ENCODE measurements around the gene TCF7L2. TPM values are rescaled to one million over a fixed set of nuclear protein-coding genes. Genes with fewer than 3 reads are reported as not detected.

TCF7L2 gene
- polyA plus RNA-seq, 3 donors, result 5.4 to 21.3 (median 20.0) TPM

DNA sequence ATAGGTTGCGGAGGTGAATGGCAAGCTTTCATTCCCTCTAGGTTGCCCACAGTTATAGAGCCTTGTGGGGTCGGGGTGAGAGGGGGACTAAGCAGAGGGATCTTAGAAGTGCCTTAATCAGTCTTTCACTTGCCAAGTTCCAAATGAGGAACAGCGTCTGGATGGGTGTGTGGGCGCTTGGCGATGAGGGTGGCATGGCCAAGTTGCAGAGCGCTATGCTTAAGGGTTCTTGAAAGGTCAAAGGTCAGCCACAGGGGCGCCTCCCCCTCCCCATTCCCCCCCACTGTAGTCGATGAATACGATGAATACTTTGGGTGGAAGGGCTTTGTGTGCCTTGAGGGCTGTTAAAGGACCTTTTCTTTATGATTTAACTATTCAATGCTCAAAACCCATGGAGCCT is 185.0 kb downstream of the TCF7L2 start:
- 75 to 81% (median 81%) methylated on average over 9 of the region's 9 CpGs for WGBS, 3 donors

DNA sequence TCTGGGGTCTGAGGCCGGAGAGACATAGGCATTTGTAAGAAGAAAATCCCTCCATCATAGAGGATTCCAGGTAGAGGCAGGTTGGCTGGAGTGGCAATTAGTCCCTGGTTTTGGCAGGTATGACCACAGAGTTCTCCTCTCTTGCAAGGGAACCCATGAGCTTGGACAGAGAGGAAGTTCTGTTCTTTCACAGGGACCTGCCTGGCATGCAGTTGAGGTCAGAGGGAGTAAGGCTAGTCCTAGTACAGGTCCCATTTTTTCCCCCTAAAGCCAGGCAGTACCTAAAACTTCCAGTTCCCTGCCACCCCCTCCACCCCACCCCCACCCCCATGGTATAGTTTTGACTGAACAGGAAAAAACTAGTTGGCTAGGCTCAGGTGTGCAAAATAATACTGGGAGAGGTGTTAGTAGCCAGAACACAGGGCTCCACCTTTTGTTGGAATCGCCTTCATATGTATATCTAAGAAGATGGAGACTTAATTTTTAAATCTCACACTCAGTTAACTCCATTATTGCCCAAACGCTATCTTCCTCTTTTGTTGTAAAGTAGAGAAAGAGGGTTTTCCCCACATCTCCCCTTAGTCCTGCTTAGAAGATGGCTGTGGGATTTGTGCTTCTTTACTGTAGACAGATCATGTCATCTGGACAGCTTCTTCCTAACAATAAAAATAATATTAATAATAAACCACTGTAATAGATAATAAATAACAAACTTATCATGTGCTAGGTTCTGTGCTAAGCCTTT is 188.1 kb downstream of the TCF7L2 start:
- 83 to 97% (median 91%) methylated on average over 3 of the region's 3 CpGs for WGBS, 3 donors
- no peak overlapping the region for H3K27ac ChIP-seq (ENCODE audit: low read depth, low read length)

More for the DNA sequence above, 185.0 kb downstream of the TCF7L2 start:
- no peak overlapping the region for H3K27ac ChIP-seq (ENCODE audit: low read depth, low read length)

DNA sequence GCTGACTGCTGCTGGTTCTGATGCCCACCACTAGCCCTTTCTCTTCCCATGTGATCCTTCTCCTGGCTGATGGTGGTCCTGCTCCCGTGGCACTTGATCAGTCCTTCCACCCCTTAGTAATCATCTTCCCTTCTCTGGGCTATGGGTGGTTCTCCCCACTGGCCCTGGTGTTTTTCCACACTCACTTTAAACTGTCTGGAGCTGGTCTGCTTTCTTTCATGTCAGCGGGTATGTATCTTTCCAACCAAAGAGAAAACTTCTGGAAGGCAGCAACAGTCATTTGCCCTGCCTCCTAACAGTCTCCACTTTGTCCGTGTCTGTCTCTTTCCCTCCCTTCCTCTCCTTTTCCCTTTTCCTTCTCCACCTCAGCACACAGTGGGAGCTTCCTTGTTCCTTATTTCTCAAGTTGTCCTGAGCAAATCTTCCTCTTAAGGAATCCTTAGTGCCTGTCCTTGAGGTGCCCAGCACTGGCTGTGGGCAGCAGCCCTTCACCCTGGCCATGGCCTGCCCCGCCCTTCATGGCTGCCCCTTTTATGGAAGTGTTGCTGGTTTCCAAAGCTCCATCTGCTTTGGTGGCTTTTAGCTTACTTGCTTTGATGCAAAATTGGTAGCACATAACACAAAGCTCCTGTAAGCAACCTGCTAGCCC is 189.0 kb downstream of the TCF7L2 start:
- H3K27ac ChIP-seq (ENCODE audit: low read depth, low read length), result no peak overlapping the region
- WGBS, 3 donors, result 80 to 92% (median 83%) methylated on average over 4 of the region's 4 CpGs

DNA sequence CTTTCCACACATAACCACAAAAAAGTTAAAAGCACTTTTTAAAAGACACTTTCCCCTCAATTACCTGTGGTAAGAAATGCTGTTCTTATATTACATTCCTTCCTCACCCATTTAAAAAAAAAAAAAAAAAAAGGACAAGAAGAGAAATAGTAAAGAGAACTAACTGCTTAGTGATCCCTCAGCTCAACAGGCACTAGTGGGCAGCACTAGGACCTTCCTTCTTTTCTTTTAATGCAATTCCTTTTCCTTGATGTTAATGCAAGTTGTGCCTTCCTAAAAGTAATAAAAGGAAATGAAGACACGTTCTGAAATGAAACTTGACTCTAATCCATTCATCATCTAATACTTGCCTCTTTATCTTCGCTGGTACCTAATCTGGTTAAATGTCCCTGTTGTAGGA is 189.7 kb downstream of the TCF7L2 start:
- no peak overlapping the region for H3K27ac ChIP-seq (ENCODE audit: low read depth, low read length)
- 45 to 71% (median 46%) methylated on average over 2 of the region's 2 CpGs for WGBS, 3 donors

DNA sequence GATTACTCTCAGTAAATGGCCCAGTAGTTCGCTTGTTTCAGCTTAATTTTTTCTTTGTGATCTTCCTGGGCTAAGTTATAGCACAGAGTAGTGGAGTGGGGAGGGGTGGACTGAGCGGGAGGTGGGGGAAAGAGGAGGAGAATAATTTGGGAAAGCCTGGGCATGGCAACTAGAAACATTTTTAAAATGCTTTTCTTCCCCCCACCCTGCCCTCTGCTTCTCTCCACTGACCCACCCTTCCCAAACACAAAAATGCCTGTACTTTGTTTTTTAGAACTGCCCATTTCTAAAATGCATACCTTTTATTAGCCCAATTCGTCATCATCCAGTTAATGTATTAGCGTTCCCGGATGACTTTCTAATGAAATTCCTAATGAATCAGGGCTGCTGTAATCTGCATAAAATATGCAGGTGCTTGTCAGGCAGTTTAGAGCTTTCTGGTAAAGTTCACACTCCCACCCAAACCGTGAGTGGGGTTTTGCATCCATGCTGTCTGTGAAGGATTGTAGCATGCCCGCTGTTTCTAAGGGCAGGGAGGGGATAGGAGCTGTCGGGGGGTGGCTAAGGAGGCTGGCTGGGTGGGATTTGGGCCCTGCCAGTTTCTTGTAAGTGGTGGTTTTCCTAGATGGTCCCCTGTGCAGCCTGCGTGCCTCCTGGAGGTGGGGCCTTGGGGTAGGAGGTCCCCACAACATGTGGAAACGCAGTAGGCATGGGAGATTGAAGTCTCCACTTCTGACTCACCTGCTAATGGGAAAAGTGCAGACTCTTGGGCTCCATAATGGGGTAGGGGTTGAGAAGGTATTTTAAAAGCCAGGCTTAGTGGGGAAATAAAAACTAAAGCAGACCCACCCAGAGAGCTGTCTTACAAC is 190.3 kb downstream of the TCF7L2 start:
- WGBS, 3 donors, result 89 to 94% (median 92%) methylated on average over 10 of the region's 10 CpGs
- no peak overlapping the region for H3K27ac ChIP-seq (ENCODE audit: low read depth, low read length)

DNA sequence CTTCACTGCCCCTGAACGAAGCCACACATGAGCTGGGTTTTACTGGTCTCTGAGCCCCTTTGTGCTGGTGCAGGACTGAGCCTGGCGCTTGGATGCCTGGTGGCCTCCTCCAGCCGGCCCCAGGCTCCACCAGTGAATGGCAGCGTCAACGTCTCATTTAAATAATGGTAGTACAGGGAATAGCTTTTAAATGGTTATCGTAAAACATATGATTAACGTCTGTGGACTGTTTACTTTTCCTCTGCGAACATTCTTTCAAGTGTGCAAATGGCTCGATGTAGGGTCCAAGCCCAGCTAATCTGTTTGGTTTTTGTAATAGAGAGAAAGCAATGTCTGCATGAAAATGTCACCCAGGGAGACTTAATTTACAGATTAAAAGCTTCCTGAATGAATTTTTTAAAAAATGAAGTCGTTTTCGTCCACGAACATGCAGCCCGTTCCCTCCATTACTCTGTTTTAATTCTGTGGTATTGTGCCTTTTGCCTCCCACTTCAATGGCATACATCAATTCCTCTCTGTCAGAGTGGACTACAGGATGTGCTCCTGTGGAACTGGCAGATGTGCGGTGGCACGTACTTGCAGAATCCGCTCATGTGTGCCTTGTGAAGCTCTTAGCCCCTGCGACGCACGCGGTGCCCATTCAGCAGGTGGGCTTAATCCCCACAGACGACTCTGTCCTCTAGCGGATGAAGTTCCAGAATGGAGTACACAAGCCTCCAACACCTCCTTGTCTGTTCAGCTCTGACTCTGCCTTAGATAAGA is 192.7 kb downstream of the TCF7L2 start:
- no peak overlapping the region for H3K27ac ChIP-seq (ENCODE audit: low read depth, low read length)
- 68 to 89% (median 81%) methylated on average over 22 of the region's 22 CpGs for WGBS, 3 donors

DNA sequence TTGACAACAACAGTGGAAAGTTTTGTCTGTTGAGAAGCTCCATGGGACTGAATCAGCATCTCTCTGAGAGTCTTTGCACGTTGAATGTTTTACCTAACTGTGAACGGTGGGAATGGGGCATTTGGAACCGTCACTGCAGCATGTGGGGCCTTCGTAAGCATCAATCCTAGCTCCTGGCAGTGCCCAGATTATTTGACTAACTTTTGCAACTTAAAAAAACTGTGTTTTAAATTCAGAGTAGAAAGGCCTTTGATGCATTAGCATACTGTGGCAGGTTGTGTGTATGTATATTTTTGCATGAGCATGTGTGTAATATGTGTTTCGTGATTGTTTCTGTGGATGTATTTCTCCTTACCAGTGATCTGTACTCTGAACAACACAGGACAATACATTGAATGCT is 194.5 kb downstream of the TCF7L2 start:
- H3K27ac ChIP-seq (ENCODE audit: low read depth, low read length), result no peak overlapping the region
- 92 to 93% (median 92%) methylated on average over 5 of the region's 5 CpGs for WGBS, 3 donors

DNA sequence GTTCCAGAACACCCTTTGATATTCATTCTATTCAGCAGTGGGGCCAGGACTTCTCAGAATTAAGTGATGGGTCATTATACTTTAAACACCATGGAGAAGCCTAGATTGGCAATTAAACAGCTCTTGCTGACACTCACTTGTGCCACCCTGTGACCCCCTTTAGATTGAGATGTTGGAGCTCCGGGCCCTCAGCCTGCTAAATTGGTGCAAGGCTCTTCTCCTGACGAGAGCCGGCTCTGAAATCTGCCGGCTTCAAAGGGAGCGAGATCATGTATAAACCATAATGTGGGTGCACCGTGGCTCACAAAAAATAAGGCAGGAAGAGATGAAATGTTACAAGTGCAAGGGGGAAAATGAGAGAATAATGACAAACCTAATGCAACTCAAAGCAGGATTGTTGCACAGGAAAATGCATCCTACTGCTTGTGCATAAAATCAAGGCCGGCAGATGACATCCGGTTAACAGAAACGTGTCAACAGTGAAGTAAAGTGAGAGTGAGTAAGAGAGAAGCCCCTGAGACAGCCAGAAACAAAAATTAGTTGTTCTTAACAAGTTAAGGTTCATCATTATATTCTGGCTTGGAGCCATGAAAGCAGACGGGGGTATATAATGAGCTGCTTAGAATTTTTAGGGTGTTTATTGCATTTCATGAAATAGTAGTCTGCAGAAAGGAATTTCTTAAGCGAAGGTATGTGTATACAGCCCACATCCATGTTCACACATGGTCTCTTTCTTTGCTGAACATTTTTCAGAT is 198.2 kb downstream of the TCF7L2 start:
- 90% methylated on average over 11 of the region's 11 CpGs for WGBS, 3 donors
- H3K27ac ChIP-seq (ENCODE audit: low read depth, low read length), result no peak overlapping the region

DNA sequence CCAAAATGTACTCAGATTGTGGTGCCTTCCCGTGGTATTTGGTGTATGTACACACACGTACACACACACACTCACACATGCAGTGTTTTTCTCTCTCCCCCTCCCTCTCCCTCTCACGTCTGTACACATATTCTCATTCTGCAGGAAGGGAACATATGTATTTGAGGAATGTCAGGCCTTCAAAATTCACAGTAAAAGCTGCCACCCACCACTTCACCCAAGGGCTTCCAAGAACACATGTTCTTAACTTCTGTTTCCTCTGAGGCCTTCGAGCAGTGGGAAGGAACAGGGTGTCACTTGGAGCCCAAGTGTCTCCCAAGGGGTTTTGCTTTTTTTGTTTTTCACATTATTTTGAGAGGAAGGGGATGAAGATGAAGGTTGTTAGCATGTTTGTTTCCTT is 198.9 kb downstream of the TCF7L2 start:
- H3K27ac ChIP-seq (ENCODE audit: low read depth, low read length), result no peak overlapping the region
- 76 to 91% (median 81%) methylated on average over 4 of the region's 4 CpGs for WGBS, 3 donors

DNA sequence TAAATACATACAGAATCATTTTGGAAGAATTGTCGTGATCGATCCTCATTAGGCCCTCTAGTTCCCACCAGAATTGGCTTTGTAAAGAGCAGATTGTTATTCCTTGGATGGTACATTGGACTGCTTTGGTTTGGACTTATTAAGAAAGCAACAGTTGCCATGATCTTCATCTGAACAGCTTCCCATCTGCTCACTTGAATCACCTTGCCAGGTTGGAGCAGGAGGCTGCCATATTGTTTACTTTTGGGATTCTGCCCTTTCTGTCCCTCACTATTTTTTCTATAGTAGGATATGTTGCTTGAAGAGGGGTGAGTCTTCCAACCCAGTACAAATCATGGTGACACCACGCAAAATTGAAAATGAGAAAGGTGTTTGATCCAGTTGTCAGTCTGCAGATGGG is 199.6 kb downstream of the TCF7L2 start:
- no peak overlapping the region for H3K27ac ChIP-seq (ENCODE audit: low read depth, low read length)
- WGBS, 3 donors, result 79 to 97% (median 81%) methylated on average over 3 of the region's 3 CpGs

DNA sequence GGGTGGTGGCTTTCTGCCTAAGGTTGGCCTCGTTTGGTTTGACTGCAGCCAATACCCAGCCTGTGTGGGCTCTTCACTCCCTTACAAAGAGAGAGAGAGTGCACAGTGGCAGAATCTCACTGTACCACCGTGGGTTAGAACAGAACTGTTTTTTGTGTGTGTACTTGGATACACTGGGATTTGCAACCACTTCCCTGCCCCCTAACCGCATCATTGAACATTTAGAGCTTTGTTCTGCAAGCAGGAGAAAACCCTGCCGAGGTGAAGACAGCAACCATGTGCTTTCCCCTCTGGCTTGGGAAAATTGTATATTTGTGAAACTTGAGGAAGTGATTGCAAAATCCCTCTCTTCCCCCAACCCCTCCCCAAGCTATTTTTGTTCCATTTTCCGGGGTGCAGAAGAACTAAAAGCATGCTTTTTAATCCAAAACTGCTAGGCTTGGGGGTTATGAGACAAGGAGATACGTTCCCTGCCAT is 201.2 kb downstream of the TCF7L2 start:
- 48 to 73% (median 53%) methylated on average over 6 of the region's 6 CpGs for WGBS, 3 donors
- H3K27ac ChIP-seq (ENCODE audit: low read depth, low read length), result no peak overlapping the region

DNA sequence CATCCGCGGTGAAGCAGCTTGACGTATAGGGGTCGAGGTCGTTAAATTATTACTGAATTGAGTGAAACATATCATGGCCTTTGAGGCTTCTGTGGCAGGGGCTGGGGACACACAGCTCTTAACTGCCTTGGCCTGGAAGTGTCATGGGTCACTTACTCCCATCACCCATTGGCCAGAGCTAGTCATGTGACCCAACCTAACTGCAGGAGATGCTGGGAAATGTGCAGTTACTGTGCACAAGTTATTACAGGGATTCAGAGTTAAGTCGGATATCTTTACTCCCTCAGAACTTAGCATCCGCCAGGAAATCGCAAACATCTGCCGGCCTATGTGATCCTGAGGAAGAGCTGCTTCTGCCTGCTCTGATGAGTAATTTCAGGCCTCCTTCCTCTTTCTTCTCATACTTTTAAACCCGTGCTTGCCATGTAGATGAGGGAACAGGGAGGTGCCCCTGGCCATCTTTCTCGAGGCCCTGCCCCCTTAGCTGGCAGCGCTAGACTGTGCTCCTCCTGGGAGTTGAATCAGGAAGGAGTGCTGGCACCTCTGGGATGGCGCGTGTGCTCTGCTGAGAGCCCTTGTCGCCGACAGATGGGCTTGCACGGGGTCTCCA is 203.6 kb downstream of the TCF7L2 start:
- WGBS, 3 donors, result 84 to 94% (median 90%) methylated on average over 17 of the region's 17 CpGs

DNA sequence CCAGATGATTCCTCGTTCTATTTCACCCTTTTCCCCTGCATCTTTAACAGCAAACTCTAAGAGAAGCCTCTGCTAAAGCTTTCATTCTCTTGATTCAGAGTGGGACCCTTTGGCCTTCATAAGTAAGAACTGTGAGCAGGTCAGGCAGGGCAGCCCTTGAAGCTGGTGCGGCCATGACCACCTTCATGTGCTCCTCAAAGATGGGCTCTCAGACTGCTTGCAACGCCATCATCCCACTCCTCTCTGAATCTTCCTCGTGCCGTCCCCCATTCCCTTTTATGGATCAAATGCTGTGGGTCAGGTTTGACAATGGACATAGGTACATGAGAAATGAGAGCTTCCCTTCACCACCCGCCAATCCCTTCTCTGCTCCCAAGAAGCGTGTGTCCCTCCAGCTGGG is 207.4 kb downstream of the TCF7L2 start:
- 93 to 96% (median 95%) methylated on average over 7 of the region's 7 CpGs for WGBS, 3 donors
- no peak overlapping the region for H3K27ac ChIP-seq (ENCODE audit: low read depth, low read length)

More for the DNA sequence above, 203.6 kb downstream of the TCF7L2 start:
- no peak overlapping the region for H3K27ac ChIP-seq (ENCODE audit: low read depth, low read length)

DNA sequence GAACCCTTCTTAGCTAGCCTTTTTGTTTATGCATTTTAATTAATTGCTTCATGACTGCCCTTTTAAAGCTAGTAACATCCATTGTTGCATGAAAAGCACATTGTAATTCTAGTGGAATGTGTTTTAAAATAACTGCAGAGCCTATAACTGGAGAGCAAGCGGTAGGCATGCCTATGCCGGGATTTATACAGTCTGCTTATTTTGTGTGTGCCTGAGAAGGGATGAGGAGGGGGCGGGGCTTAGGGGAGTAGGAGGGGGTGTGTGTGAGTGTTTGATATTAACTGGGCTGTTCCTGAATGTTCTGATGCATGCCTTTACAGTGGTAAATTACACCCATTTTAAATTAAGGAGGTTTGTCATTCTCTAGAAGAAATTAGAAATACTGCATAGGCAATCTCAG is 208.1 kb downstream of the TCF7L2 start:
- no peak overlapping the region for H3K27ac ChIP-seq (ENCODE audit: low read depth, low read length)
- WGBS, 3 donors, result 63 to 79% (median 78%) methylated on average over 3 of the region's 3 CpGs

DNA sequence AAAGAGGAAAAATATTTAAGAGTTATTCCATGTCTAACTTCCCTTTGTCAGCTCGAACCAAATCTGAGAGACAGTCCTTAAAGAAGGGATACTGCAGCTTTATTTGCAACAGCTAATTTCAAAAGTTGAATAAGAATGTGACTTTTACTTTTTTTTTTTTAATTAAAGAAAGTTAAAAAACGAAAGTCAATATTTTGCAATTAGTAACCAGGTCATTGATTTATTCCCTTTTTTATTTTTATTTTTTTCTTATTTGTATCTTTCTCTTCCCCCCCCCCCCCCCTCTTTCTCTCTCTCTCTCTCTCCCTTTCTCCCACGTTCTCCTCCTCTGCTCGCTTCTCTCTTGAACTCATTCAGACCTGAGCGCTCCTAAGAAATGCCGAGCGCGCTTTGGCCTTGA is 209.5 kb downstream of the TCF7L2 start:
- no peak overlapping the region for H3K27ac ChIP-seq (ENCODE audit: low read depth, low read length)
- WGBS, 3 donors, result 85 to 91% (median 88%) methylated on average over 8 of the region's 8 CpGs

DNA sequence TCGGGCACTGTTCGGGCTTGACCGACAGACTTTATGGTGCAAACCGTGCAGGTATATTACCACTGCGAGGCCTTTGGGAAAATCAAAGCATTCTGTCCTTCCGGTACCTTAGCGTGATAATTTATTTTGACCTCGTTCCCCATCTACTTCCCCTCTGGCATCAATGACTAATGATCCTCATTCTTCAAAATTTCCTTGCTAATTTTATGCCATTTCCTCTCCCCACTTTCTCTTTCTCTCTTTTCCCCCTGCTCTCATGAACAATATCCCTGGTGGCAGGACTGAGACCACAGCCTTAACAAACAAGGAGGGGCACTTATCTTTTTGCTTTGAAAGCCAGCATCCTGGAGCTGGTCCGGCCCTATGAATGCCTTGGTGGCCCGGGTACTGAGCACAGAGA is 210.6 kb downstream of the TCF7L2 start:
- 90 to 91% (median 90%) methylated on average over 10 of the region's 10 CpGs for WGBS, 3 donors
- H3K27ac ChIP-seq (ENCODE audit: low read depth, low read length), result no peak overlapping the region

DNA sequence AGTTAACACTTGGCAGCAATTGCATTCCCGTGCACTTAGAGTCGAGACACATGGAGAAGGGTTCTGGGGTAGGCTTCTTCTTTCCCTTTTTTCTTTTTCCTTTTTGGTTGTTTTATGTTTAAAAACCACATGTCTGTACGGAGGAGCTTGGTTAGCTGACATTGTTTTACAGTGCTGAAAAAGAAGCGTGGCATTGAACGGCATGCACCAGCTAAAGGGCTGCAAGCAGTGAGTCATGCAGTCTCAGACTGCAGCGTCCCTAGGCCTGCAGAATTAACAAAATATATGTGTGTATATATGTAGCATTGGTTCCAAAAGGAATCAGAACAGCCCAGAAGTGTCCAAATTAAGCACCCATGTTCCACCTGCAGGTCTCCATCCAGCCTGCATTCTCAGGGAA is 211.0 kb downstream of the TCF7L2 start:
- 88 to 91% (median 90%) methylated on average over 6 of the region's 6 CpGs for WGBS, 3 donors
- H3K27ac ChIP-seq (ENCODE audit: low read depth, low read length), result no peak overlapping the region
